ENCODE results near the gene KCTD11.

GRCh38 chr17:7355053-7355452 lies 3.1 kb downstream of the KCTD11 start, which contains the start of gene TMEM95:
- TF ChIP-seq CTCF (IDR thresholded peaks at IDR 0.05 in 2 of 3, conservative IDR thresholded peaks at IDR 0.05 in 1 of 3; ENCODE audit: borderline replicate concordance in 1 of 3, insufficient read depth in 1 of 3, low read depth in 2 of 3, low read length in 2 of 3) (no peak), TCF7L2 (IDR thresholded peaks at IDR 0.05; ENCODE audit: borderline replicate concordance, extremely low read depth, insufficient read depth, insufficient read length) (no peak), EZH2 (IDR thresholded peaks at IDR 0.05) (no peak), SIN3A (IDR thresholded peaks at IDR 0.05; ENCODE audit: low read depth) (no peak), MAX (IDR thresholded peaks at IDR 0.05) (no peak), ZBTB33 (IDR thresholded peaks at IDR 0.05; ENCODE audit: extremely low read depth, insufficient replicate concordance, low read length) (no peak), ATF3 (IDR thresholded peaks at IDR 0.05) (no peak)
